Measurements from ENCODE around the gene KRI1. TPM values are rescaled to one million over a fixed set of nuclear protein-coding genes. Genes with fewer than 3 reads are reported as not detected.

The KRI1 gene
- total RNA-seq, 1 experiment from 2014 or later, result 57.4 TPM

DNA sequence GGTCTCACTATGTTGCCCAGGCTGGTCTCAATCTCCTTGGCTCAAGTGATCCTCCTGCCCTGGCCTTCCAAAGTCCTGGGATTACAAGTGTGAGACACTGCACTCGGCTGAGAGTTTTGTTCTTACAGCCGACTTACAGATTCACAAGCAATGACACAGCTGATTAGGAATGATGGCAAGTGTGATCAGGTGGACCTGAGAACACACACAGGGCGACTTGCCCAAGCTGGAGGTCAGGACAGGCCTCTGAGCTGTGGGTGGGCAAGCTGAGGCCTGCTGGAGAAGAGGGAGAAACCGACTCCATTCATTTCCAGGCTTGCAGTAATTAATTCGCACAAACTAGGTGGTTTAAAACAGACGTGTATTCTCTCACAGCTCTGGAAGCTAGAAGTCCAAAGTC, 30.2 kb downstream of the KRI1 start:
- Histone ChIP-seq H2BK12ac (ENCODE audit: insufficient read length, low read depth, low read length) (no peak overlapping the region), H3K23ac (ENCODE audit: insufficient read length, low read depth, low read length) (no peak overlapping the region), H2BK5ac (ENCODE audit: insufficient read length, low read length) (no peak overlapping the region), H2BK15ac (ENCODE audit: low read depth, low read length) (no peak overlapping the region), H3K79me1 (ENCODE audit: insufficient read depth, low read depth, low read length, poor library complexity, severe bottlenecking) (no peaks in the 10 kb centered on the region), H2AK5ac (ENCODE audit: insufficient read length, low read length) (no peak overlapping the region), H4K91ac (ENCODE audit: insufficient read length, low read depth, low read length) (no peak overlapping the region), H3K79me2 (ENCODE audit: insufficient read depth, low read length) (no peaks in the 10 kb centered on the region), H3K14ac (ENCODE audit: insufficient read depth, low read length) (no peak overlapping the region), H3K56ac (ENCODE audit: insufficient read length, low read depth, low read length) (no peak overlapping the region), H3K18ac (ENCODE audit: insufficient read length, low read depth, low read length) (no peak overlapping the region), H3K23me2 (ENCODE audit: insufficient read length, low read depth, low read length, poor library complexity, severe bottlenecking) (no peaks in the 10 kb centered on the region), H3T11ph (ENCODE audit: low read length) (no peak overlapping the region), H3K9me3 (ENCODE audit: control insufficient read depth, low read depth, low read length) (no peaks in the 10 kb centered on the region), H3K9ac (ENCODE audit: extremely low read depth, insufficient read length, low read length) (no peak overlapping the region), H3K4me1 (ENCODE audit: insufficient read depth, low read length) (no peaks in the 10 kb centered on the region), H2BK20ac (ENCODE audit: low read depth, low read length, poor library complexity, severe bottlenecking) (no peak overlapping the region), H3K4me2 (ENCODE audit: insufficient read depth, insufficient read length, low read length) (no peak overlapping the region), H3K27me3 (ENCODE audit: insufficient read depth, low read length) (no peaks in the 10 kb centered on the region), H2AFZ (ENCODE audit: low read length) (no peak overlapping the region), H3K4ac (ENCODE audit: low read depth, low read length) (no peak overlapping the region), H2BK120ac (ENCODE audit: low read depth, low read length, poor library complexity, severe bottlenecking) (no peak overlapping the region), H4K20me1 (ENCODE audit: control insufficient read depth, insufficient read depth, insufficient read length) (no peaks in the 10 kb centered on the region), H4K8ac (replicated peaks; ENCODE audit: insufficient read length, low read depth, low read length) (no peak overlapping the region), H4K5ac (ENCODE audit: insufficient read length, low read depth, low read length) (no peak overlapping the region), H3K27ac (ENCODE audit: insufficient read length, low read depth, low read length) (no peak overlapping the region)
- Mint-ChIP-seq H3K27ac (peak overlapping the region in 1 of 3 experiments; percentile 52; a peak in 1 of 7 replicates), H3K27me3 (ENCODE audit: low read depth) (peaks cover 23% of the 10 kb centered on the region), H3K4me3 (no peak overlapping the region), H3K36me3 (ENCODE audit: insufficient read depth in 1 of 3, low read depth in 3 of 3) (no peaks in the 10 kb centered on the region), H3K4me1 (no peaks in the 10 kb centered on the region), H3K9me3 (no peaks in the 10 kb centered on the region)
- TF ChIP-seq, protein P1, sequence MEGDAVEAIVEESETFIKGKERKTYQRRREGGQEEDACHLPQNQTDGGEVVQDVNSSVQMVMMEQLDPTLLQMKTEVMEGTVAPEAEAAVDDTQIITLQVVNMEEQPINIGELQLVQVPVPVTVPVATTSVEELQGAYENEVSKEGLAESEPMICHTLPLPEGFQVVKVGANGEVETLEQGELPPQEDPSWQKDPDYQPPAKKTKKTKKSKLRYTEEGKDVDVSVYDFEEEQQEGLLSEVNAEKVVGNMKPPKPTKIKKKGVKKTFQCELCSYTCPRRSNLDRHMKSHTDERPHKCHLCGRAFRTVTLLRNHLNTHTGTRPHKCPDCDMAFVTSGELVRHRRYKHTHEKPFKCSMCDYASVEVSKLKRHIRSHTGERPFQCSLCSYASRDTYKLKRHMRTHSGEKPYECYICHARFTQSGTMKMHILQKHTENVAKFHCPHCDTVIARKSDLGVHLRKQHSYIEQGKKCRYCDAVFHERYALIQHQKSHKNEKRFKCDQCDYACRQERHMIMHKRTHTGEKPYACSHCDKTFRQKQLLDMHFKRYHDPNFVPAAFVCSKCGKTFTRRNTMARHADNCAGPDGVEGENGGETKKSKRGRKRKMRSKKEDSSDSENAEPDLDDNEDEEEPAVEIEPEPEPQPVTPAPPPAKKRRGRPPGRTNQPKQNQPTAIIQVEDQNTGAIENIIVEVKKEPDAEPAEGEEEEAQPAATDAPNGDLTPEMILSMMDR (conservative IDR thresholded peaks at IDR 0.05), result no peak
- no peak for DNase-seq
- no CpG with 5 or more reads among the region's 6 CpGs for WGBS (ENCODE audit: extremely low coverage, insufficient read length, low lambda C conversion rate)
